Measurements from ENCODE around the gene TTC21B.

DNA sequence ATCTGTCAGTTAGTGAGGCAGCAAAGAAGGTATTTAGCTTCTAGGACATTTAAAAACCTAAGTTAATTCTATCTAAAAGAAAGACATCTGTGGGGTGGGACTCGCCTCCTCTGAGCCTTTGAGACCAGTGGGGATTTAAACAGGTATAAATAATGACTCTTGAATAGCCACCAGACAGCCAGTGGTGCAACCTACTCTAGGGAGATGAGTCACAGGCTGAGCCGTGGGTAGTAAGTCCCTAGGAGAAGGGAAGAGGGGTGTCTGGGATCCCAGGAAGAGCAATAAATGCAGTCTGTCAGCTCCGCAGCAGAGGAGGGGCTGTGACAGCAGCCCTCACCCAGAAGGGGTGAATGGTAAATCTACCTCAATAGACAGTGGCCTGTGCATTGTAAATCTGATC is 116.5 kb downstream of the TTC21B start:
- TF ChIP-seq, protein P1, sequence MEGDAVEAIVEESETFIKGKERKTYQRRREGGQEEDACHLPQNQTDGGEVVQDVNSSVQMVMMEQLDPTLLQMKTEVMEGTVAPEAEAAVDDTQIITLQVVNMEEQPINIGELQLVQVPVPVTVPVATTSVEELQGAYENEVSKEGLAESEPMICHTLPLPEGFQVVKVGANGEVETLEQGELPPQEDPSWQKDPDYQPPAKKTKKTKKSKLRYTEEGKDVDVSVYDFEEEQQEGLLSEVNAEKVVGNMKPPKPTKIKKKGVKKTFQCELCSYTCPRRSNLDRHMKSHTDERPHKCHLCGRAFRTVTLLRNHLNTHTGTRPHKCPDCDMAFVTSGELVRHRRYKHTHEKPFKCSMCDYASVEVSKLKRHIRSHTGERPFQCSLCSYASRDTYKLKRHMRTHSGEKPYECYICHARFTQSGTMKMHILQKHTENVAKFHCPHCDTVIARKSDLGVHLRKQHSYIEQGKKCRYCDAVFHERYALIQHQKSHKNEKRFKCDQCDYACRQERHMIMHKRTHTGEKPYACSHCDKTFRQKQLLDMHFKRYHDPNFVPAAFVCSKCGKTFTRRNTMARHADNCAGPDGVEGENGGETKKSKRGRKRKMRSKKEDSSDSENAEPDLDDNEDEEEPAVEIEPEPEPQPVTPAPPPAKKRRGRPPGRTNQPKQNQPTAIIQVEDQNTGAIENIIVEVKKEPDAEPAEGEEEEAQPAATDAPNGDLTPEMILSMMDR (IDR thresholded peaks at IDR 0.05; ENCODE audit: control extremely low read depth in 1 of 3, insufficient read depth in 1 of 3, low read depth in 1 of 3, low read length in 3 of 3), result no peak
- TF ChIP-seq EZH2 (IDR thresholded peaks at IDR 0.05; ENCODE audit: low read depth, low read length, severe bottlenecking) (no peak), CHD1 (IDR thresholded peaks at IDR 0.05; ENCODE audit: low read depth, low read length) (no peak), SUZ12 (IDR thresholded peaks at IDR 0.05; ENCODE audit: low read length) (no peak), RAD21 (IDR thresholded peaks at IDR 0.05 in 1 of 2, conservative IDR thresholded peaks at IDR 0.05 in 1 of 2; ENCODE audit: low read depth in 2 of 2, low read length in 2 of 2) (no peak), YY1 (IDR thresholded peaks at IDR 0.05; ENCODE audit: low read depth, low read length) (no peak), POLR2AphosphoS5 (IDR thresholded peaks at IDR 0.05; ENCODE audit: low read depth, low read length) (no peak), POLR2A (IDR thresholded peaks at IDR 0.05; ENCODE audit: control extremely low read depth in 1 of 2, low read depth in 2 of 2, low read length in 2 of 2) (no peak), TAF7 (optimal IDR thresholded peaks at IDR 0.05; ENCODE audit: borderline replicate concordance, low read depth, low read length) (no peak), SP1 (IDR thresholded peaks at IDR 0.05; ENCODE audit: low read depth, low read length) (no peak), SP2 (IDR thresholded peaks at IDR 0.05; ENCODE audit: low read length) (no peak), EP300 (IDR thresholded peaks at IDR 0.05; ENCODE audit: borderline replicate concordance in 1 of 2, low read depth in 2 of 2, low read length in 2 of 2) (no peak), SIN3A (conservative IDR thresholded peaks at IDR 0.05 in 1 of 2, IDR thresholded peaks at IDR 0.05 in 1 of 2; ENCODE audit: low read depth in 1 of 2, low read length in 2 of 2) (no peak), CHD2 (IDR thresholded peaks at IDR 0.05; ENCODE audit: low read length) (no peak)
